D721Med (cell line): ENCODE measurements around the gene MS4A8.
"Not testable (repeated sequence)": the region's sequence is repeated elsewhere in the genome, so short reads cannot be mapped to it uniquely, and the experiment has no call there.

Experiments
- DNase-seq: peaks from one replicate; pipeline ENCODE4 v3.0.0; 2011; ENCODE audit warnings: low spot score; ENCODE audit not compliant: insufficient read length
- FAIRE-seq: peaks from 2 replicates; lab custom pipeline; 2011; peaks lifted over from hg19 to GRCh38; lab: Jason Lieb, UNC
- TF ChIP-seq, protein P1 (sequence below): IDR thresholded peaks from 2 replicates; pipeline ENCODE4 v1.5.1; 2012; ENCODE audit warnings: mild to moderate bottlenecking, control low read depth; ENCODE audit not compliant: insufficient read depth; ENCODE audit errors: missing control alignments

The MS4A8 gene, protein sequence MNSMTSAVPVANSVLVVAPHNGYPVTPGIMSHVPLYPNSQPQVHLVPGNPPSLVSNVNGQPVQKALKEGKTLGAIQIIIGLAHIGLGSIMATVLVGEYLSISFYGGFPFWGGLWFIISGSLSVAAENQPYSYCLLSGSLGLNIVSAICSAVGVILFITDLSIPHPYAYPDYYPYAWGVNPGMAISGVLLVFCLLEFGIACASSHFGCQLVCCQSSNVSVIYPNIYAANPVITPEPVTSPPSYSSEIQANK

DNA sequence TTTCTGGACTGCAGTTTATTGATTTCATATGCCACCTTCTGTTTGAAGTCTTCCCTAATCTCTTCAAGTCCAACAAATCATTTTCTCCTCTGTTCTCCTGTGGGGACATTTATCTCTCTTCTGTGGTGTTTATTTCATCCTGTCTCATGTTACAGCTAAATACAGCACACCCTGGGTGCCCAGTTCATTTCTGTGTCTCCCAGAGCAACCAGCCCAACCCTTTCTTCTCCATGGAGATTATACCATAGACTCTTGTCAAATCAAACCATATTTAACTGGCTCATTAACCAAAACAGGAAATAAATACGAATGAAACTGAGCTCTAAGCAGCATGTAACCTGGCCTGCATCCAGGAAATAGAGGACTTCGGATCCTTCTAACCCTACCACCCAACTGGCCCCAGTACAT, at the start of gene MS4A8:
Gene MS4A8 (plus strand): TSS at position 329 of the 408 bp plus-strand sequence. CDS start 1,249 bp downstream, outside the sequence.
- no peak for FAIRE-seq
- TF ChIP-seq, protein P1, sequence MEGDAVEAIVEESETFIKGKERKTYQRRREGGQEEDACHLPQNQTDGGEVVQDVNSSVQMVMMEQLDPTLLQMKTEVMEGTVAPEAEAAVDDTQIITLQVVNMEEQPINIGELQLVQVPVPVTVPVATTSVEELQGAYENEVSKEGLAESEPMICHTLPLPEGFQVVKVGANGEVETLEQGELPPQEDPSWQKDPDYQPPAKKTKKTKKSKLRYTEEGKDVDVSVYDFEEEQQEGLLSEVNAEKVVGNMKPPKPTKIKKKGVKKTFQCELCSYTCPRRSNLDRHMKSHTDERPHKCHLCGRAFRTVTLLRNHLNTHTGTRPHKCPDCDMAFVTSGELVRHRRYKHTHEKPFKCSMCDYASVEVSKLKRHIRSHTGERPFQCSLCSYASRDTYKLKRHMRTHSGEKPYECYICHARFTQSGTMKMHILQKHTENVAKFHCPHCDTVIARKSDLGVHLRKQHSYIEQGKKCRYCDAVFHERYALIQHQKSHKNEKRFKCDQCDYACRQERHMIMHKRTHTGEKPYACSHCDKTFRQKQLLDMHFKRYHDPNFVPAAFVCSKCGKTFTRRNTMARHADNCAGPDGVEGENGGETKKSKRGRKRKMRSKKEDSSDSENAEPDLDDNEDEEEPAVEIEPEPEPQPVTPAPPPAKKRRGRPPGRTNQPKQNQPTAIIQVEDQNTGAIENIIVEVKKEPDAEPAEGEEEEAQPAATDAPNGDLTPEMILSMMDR: no peak
- no peak for DNase-seq

DNA sequence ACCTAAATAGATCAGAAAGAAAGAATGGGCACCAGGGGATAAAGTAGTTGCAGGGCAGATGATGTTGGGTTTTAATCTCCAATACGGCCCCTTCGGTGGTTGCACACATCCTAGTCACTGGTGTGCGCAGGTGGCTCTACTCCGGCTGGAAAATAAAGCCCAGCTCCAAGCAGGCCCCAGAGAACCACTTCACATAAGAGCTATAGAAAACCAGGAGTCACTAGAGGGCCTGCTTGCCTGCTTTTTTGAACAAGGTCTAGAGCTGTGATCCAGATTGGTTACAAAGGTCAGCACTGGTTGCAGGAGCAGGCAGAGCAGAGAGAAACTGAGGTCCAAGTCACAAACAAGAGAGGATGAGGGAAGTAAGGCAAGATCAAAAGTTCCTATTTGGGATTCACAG, 41.5 kb upstream of the MS4A8 start:
- TF ChIP-seq, protein P1: no peak
- FAIRE-seq: no peak
- DNase-seq: no peak

DNA sequence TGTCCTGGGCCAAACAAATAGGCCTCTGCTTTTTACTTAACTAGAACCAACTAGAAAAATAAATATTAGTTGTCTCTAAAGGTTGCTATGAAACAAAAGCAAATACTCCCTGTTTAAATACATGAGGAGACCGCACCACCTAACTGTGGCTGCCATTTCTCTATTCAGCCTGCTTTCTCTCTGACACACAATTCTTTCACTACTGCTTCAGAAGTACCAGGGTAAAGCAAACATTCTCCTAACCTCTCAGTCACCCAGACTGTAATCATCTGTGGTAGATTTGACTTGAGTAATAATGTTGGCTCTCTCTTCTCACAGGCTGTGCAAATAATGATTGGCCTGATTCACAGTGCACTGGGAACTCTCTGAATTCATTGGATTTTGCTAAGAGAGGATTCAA, 41.0 kb upstream of the MS4A8 start:
- TF ChIP-seq, protein P1: no peak
- FAIRE-seq: no peak

DNA sequence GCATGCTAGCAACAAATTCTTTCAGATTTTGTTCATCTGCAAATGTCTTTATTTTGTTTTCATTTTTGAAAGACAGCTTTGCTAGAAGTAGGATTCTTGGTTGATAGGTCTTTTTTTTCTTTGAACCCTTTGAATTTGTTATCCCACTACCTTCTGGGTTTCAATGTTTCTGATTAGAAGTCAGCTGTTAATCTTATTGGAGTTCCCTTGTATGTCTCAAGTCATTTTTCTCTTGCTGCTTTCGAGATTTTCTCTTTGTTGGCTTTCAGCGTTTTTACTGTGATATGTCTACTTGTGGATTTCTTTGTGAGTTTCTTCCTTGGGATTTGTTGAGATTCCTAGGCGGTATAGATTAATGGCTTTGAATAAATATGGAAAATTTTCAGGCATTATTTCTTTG, 27.2 kb upstream of the MS4A8 start:
- FAIRE-seq: no peak
- no peak for DNase-seq
- TF ChIP-seq, protein P1: no peak

More for the DNA sequence above, 41.0 kb upstream of the MS4A8 start:
- no peak for DNase-seq

DNA sequence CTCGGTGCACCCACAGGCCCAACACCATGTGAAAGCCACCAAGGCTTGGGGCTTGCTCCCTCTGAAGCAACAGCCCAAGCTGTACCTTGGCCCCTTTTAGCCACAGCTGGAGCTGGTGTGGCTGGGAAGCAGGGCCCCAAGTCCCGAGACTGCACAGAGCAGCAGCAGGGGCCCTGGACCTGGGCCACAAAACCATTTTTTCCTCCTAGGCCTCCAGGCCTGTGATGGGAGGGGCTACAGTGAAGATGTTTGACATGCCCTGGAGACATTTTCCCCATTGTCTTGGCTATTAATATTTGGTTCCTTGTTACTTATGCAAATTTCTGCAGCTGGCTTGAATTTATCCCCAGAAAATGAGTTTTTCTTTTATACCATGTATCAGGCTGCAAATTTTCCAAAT, 21.2 kb upstream of the MS4A8 start:
- not testable (repeated sequence) for FAIRE-seq, DNase-seq

DNA sequence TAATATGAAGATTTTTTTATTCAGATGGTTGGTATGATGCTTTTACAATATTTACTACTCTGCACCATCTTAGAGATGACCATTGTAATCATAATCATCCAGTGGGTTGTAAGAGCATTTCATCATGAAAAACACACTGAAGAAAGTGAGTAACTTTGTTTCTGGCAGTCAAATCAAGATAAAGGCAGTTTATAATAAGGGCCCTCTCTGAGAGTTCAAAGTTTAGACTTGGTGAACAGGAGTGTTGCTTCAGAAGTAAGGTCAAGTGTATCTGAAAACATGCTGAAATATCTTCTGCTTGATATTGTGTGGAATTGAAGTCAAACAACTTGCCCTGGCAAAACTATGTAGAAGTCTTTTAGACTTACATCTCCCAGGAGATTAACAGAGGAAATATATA, 19.5 kb upstream of the MS4A8 start:
- DNase-seq (no peak), FAIRE-seq (no peak)
- TF ChIP-seq, protein P1: no peak

DNA sequence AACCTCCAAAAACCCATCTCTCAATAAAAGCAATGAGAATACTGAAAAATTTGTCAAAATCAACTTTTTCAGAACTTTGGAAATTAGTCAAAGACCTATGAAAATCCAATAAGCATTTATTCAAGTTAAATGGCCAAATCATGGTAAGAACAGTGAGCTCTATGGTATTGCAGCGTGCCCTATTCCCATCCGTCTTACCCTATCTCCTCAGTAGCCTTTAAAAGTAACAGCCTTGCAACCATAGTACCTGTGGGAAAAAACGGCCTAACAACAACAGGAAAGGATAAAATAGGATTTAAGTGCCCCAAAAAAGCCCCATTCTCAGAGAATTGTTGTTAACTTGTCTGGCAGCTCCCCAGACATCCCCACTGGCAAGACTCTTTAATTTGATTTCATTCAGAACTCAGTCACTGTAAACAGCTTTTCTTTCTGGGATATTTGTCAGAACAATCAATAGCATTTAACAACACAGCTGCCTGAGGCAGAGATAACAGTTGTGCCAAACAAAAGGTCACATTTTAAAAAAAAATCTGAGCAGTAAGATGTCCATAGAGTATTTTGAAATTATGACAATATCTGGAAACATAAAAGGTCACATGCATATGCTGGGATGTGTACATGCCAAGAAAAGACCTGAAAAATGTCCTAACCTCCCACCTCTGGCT, 18.8 kb upstream of the MS4A8 start:
- TF ChIP-seq, protein P1: no peak
- FAIRE-seq (no peak), DNase-seq (no peak)

DNA sequence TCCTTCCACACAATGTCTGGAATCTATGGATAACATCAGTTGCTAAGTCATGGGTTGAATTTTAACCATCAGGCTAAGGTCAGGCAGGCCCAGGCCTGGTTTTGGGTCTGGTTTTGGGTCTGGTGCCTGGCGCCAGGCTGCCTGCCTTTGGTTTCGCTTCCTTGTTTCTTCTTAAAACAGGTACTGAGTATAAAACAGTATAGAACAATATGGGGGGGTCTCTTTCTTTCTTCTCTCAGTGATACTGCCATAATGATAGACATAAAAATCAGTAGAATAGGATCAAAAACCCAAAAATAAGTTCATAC, 14.9 kb upstream of the MS4A8 start:
- FAIRE-seq, DNase-seq: not testable (repeated sequence)
